ENCODE measurements around the gene PILRA. TPM values are rescaled to one million over a fixed set of nuclear protein-coding genes. Genes with fewer than 3 reads are reported as not detected.
A peak's percentile ranks its signal among the peaks of the same experiment; 100 is the strongest.
"Not testable (repeated sequence)": the region's sequence is repeated elsewhere in the genome, so short reads cannot be mapped to it uniquely, and the experiment has no call there.

The PILRA gene
- total RNA-seq, 2 donors from 2014 or later, result 3.7 to 6.5 TPM

DNA sequence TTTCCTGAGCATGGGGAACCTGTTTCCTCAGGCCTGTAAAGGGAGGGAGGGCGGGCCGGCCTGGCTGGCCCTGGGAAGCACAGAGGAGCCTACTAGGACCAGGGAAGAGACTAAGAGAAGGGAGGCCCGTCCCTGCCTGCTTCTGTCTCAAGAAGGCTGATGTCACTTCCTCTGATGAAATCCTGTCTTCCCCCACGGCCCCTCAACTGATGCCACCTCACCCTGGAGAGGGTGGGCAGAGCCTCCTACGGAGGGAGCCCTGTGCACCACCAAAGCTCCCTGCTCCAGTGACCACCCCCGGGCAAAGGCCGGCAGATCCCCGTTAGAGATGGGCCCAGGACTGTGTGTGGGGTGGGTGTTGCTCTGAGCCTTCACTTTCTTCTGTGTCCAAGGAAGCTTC lies 1.0 kb upstream of the PILRA start:
- no peak for DNase-seq

DNA sequence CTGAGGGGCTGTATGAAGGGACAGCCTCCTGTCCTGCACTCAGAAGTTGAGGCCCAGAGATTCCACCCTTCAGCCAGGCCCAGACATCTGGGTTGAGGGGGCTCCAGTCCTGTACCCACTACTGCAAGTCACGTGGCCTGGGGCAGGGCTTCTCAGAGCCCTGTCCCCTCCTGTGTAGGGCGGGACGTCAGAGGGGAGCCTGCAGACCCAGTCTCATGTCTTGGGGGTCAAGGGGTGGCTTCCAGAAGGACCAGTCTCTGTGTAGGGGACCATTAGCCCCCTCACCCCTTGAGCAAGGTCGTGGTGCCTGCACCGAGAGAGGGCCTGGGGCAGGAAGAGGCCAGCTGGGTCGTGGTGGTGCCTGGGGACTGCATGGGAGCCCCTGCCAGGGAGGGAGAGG lies 593 bp upstream of the PILRA start:
- DNase-seq (no peak), ATAC-seq (no peak)
- intact Hi-C loops (cut with DNase I), result no loop called here

More for the DNA sequence above, 1.0 kb upstream of the PILRA start:
- intact Hi-C loops (cut with DNase I), result no loop called here
- ATAC-seq, result peak; percentile 21 to 22

DNA sequence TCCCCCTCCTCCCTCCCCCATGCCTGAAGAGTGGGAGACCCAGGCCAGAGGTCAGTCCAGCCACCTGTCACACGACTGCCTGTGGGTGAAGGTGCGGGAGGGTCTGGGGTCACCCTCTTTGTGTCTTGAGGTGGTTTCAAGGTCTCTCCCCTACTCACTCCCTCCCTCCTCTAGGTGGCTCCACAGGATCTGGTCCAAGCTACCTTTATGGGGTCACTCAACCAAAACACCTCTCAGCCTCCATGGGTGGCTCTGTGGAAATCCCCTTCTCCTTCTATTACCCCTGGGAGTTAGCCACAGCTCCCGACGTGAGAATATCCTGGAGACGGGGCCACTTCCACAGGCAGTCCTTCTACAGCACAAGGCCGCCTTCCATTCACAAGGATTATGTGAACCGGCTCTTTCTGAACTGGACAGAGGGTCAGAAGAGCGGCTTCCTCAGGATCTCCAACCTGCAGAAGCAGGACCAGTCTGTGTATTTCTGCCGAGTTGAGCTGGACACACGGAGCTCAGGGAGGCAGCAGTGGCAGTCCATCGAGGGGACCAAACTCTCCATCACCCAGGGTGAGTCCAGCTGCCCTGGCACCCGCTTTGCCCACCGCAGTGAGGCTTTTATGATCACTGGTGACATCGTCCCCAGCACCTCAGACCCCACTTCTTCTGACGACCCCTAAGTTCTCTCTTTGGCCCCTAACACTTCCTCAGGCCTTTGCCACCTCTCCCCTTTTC lies 747 bp downstream of the PILRA start:
- intact Hi-C loops (cut with DNase I); DNase-seq; ATAC-seq: not testable (repeated sequence)

DNA sequence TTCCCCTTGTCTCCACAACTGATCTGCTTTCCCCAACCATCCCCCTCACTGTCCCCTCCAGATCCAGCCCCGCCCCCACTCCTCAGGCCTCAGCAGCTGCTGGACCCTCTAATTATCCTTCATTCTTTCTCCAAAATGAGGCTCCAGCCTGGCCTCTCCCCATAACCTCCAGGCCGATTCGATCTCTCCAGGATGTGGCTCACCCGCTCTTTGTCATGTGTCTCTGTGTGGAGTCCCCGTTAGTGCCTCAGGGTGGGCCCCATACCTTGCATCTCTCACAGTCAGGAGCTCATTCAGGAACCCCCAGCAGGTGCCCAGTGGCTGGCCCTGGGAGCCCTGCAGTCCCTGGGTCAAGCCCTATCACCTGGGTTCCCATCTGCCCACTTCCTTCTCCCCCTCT lies 1.3 kb downstream of the PILRA start:
- intact Hi-C loops (cut with DNase I), result no loop called here
- ATAC-seq, result no peak
- no peak for DNase-seq

DNA sequence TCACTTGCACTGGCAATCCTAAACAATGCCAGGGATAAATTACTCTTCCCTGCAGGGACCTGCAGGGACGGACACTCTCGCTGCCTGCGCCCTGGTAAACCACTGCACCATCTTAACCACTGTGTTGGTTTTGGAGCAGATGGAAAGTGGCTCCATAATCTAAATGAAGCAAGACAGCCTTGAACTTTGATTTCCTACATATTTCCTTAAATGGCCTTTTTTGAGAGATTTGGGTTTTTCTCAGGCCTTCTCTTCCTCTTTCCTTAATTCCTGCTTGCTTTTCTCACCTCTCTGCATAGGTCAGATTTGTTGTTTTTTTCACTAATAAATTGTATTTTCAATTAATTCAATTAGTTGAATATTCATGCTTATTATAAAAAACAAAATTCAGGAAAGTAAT lies 2.8 kb downstream of the PILRA start:
- intact Hi-C loops (cut with DNase I), result no loop called here
- ATAC-seq (no peak), DNase-seq (no peak)

DNA sequence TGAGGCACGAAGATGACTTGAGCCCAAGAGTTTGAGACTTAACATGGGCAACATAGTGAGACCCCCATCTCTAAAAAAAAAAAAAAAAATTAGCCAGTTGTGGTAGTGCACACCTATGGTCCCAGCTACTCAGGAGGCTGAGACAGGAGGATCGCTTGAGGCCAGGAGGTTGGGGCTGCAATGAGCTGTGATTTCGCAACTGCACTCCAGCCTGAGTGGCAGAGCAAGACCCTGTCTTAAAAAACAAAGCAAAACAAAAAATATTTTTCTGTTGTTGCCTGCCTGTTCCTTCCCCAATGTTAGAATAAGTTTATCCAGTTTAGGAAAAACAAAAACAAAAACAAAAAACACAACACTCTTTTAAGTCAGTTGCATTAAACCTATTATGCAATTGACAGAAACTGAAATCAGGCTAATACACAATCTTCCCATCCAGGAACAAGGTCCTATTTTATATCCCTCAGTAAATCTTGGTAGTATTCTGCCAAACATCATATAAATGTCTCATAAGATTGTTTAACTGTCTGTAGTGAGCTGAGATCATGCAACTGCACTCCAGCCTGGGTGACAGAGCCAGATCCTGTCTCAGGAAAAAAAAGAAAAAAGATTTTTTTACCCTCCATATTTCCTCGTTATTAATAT lies 4.9 kb downstream of the PILRA start:
- intact Hi-C loops (cut with DNase I), result no loop called here
- ATAC-seq (no peak), DNase-seq (no peak)

DNA sequence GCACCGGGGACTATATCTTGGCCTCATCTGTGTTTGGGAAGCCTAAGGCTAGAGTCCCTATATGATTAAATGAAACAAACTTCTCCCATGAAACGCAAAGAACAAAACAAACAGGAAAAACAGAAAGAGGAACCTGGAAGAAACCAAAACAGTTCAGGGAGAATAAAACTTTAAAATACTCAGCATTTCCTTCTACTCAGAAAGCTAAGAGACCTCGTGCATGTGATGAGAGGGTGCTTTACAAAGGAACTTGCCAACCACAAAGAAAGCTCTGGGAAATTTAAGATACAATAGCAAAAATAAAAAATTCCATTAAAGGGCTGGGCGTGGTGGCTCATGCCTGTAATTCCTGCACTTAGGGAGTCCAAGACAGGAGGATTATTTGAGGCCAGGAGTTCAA lies 6.9 kb downstream of the PILRA start:
- intact Hi-C loops (cut with DNase I), result no loop called here
- peak in 1 of 2 donors; percentile 37 for ATAC-seq
- no peak for DNase-seq

DNA sequence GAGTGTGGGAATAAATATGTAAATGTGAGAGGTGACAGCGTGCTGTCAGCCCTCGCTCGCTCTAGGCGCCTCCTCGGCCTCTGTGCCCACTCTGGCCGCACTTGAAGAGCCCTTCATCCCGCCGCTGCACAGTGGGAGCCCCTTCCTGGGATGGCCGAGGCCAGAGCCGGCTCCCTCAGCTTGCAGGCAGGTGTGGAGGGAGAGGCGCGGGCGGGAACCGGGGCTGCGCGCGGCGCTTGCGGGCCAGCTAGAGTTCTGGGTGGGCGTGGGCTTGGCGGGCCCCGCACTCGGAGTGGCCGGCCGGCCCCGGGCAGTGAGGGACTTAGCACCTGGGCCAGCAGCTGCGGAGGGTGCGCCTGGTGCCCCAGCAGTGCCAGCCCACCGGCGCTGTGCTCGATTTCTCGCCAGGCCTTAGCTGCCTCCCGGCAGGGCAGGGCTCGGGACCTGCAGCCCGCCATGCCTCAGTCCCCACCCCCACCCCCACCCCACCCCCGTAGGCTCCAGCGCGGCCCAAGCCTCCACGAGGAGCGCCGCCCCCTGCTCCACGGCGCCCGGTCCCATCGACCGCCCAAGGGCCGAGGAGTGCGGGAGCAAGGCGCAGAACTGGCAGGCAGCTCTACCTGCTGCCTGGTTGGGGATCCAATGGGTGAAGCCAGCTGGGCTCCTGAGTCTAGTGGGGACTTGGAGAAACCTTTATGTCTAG lies 8.4 kb downstream of the PILRA start:
- DNase-seq; intact Hi-C loops (cut with DNase I); ATAC-seq: not testable (repeated sequence)

DNA sequence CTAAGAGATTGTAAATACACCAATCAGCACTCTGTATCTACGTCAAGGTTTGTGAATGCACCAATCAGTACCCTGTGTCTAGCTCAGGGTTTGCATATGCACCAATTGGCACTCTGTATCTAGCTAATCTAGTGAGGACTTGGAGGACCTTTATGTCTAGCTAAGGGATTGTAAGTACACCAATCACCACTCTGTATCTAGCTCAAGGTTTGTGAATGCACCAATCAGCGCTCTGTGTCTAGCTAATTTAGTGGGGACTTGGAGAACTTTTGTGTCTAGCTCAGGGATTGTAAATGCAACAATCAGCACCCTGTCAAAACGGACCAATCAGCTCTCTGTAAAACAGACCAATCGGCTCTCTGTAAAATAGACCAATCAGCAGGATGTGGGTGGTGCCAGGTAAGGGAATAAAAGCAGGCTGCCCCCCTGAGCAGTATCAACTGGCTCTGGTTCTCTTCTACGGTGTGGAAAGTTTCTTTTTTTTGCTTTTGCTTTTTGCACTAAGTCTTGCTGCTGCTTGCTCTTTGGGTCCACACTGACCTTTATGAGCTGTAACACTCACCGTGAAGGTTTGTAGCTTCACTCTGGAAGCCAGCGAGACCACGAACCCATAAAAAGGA lies 9.1 kb downstream of the PILRA start:
- intact Hi-C loops (cut with DNase I); ATAC-seq: not testable (repeated sequence)

DNA sequence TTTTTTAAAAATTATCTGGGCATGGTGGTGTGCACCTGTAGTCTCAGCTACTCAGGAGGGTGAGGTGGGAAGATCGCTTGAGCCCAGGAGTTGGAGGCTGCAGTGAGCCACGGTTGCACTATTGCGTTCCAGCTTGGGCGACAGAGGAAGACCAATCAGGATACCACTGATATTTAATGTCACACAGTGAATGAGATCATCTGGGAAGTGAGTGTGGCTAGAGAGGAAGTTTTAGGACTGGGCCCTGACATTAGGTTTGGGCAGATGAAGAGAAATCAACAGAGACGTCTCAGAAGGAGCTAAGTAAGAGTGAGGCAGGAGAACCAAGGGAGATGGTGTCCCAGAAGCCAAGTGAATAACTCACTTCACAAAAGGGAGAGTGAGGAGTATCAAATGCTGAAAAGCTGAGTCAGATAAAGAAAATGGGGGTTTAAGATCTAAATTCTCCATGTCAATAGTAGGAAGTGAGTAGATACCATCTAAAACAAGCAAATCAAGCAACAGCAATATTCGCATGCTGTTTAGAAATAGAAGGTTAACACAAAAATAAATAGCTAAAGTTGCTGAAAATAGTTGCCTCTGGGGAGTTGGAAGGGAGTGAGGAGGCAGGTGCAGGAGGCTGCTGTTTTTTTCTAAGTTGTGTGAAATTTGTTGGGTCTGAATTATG lies 11.5 kb downstream of the PILRA start:
- ATAC-seq (peak in 1 of 2 donors; percentile 45), DNase-seq (no peak)
- intact Hi-C loops (cut with DNase I), result no loop called here

More for the DNA sequence above, 9.1 kb downstream of the PILRA start:
- DNase-seq, result not testable (repeated sequence)

DNA sequence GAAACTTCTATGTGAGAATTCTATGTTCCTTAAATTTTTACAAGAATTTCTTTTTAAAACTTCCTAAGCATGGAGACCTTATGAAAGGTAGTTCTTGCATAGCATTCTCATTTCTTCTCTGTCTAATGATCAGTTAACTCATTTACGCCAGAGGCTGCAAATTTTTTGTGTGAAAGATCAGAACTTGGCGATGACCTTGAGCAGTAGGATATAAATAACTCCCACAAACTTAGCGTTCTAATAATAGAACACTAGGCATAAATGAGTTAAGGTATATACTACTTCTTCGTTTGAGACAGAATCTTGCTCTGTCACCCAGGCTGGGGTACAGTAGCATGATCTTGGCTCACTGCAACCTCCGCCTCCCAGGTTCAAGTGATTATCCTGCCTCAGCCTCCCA lies 13.7 kb downstream of the PILRA start:
- ATAC-seq (no peak), DNase-seq (no peak)
- intact Hi-C loops (cut with DNase I), result no loop called here

DNA sequence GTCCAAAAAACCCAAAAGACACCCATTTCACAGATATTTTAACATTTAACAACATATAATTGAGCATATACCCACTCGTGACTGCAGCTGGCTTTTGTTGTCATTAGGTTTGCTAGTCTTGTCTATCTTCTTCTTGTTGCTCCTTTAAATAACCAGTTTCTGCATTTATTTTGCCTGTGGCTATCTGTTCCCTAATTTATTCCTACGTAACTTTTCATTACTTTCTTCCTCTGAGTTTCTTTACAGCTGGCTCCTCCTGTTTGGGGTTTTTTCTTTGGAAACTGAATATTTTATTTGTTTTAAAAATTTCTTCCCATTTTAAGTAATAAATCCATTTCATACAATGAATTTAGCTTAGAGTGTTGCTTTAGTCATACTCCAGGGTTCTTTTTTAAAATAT lies 14.4 kb downstream of the PILRA start:
- DNase-seq, result no peak
- intact Hi-C loops (cut with DNase I), result no loop called here
- ATAC-seq, result no peak

DNA sequence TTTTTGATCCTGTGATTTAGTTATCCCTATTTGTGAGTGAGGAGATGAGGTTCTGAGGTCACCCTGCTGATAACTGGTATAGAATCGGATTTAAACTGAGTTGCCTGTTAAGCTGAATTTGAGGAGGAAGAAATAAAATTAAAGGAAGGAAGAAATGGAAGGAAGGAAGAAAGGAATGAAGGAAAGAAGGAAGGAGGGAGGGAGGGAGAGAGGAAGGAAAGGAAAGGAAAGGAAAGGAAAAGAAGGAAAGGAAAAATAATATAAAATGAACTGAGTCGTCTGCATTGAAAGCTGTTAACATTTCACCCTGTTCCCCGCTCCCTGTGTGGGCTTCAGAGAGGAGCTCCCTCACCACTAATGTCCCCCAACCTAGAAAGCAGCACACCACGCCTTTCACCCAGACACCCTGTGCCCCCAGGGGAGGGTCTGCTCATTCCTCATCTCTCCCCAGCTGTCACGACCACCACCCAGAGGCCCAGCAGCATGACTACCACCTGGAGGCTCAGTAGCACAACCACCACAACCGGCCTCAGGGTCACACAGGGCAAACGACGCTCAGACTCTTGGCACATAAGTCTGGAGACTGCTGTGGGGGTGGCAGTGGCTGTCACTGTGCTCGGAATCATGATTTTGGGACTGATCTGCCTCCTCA lies 16.3 kb downstream of the PILRA start:
- intact Hi-C loops (cut with DNase I), result no loop called here
- DNase-seq, result no peak
- ATAC-seq, result no peak

DNA sequence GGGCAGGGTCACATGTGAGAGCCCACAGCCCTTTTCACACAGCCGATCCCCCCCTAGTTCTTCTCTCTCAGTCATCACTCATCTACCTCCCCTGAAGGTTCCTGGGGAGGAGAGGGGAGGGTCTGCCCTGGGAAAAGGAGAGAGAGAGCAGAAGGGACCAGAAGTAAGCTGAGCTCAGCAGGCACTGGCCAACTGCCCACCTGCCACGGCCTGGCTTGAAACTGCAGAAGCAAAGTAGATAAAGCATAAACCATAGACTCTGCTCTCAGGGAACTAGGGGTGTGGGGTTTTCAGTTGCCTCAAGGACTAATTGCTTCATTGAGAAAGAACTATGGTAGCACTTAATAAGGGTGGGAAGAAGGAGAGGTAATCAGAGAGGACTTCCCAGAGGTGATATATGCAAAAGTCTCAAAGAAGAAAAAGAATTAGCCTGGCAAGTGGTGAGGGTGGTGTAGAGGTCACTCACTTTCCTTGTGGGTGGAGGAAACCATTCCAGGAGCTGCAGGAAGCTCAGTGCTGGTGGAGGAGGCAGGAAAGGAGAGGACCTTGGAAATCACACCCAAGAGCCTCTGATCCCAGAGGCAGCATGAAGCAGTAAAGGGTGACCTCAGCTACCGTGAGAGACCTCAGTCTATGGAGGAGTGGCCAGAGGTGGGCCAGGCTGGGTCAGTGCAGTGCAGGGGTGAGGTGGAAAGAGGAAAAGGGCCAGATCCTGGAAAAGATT lies 17.2 kb downstream of the PILRA start:
- ATAC-seq (no peak), DNase-seq (no peak)
- intact Hi-C loops (cut with DNase I), result no loop called here

DNA sequence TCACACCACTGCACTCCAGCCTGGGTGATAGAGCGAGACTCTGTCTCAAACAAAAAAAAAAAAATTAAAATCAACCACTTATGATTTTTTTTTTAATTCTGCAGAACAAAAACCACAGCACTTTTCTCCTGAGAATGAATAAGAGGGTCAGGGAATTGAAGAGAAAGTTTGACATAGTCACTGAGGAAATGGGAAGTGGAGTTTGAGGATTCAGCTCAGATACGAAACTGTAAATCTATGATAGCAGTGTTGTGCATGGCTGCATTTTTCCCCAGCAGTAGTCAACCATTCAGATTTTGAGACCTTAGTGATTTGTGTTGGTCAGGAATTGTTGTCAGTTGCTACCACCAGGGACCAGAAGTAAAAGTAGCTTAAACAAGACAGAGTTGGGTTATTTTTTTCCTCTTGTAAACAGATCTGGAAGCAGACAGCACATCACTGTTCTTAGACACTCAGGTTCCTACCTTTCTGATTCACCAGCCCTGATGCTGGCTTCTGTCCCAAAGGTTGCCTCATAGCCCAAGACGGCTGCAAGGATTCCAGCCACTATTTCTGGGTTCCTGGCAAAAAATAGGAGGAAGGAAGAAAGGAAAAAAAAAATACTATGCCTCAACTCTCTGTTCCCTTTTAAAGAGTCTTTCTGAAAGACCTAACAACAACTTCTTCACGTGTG lies 20.1 kb downstream of the PILRA start:
- ATAC-seq (no peak), DNase-seq (no peak)
- intact Hi-C loops (cut with DNase I), result no loop called here

DNA sequence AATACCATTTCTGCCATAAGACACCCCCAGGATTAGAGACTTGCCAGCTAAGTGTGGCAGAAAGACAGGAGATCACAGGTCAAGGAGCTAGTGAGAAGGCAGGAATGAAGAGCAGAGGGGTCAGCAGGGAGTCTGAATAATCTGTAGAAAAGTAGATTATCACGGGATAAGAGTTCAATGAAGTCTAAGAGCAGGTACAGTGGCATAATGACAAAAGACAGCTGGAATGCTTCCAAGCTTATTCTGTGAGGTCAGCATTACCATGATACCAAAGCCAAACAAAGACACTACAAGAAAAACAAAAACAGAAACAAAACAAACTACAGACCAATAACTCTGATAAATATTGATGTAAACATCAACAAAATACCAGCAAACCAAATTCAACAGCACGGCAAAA lies 20.8 kb downstream of the PILRA start:
- ATAC-seq (no peak), DNase-seq (no peak)
- intact Hi-C loops (cut with DNase I), result no loop called here

DNA sequence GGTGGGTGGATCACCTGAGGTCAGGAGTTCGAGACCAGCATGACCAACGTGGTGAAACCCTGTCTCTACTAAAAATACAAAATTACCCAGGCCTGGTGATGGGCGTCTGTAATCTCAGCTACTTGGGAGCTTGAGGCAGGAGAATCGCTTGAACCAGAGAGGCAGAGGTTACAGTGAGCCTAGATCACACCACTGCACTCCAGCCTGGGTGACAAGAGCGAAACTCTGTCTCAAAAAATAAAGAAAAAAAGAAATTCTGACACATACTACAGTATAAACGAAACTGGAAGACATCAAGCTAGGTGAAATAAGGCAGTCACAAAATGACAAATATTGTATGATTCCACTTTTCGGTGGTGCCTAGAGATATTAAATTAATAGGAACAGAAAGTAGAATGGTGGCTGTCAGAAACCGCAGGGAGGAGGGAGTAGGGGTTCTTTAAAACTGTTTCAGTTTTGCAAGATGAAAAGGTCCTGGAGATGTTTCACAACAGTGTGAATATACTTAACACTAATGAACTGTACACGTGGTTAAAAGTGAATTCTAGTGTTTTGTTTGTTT lies 23.2 kb downstream of the PILRA start:
- ATAC-seq (peak in 1 of 2 donors; percentile 47), DNase-seq (no peak)
- intact Hi-C loops (cut with DNase I), result no loop called here

All from left cardiac atrium (tissue), 4 donors.